ENCODE results near the gene BTG3. TPM values are rescaled to one million over a fixed set of nuclear protein-coding genes. Genes with fewer than 3 reads are reported as not detected.

Gene BTG3
- polyA plus RNA-seq, 1 donor from 2014 or later: 38.5 TPM

DNA sequence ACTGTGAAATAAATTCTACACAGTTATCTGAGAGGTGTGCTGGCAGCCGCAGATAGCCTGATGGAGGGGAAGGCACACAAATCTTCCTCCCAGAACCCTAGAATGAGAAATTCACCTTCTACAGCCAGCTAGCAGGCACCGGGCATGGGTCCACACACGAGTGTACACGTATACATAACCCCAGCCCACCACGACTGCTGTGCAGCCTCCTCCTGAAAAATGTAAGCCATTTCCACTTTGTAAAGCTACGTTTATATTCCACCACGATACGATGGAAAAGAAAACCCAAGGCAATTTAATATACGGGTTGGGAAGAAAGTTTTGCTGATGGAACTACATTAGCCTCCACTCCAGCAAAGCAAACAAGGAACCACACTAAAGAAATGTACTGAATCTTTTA lies 1.8 kb downstream of the BTG3 start:
- Histone ChIP-seq H2AFZ (ENCODE audit: low read depth, low read length) (no peak overlapping the region), H3K79me2 (replicated peaks; ENCODE audit: insufficient read depth, low read length) (peaks cover 31% of the 10 kb centered on the region), H3K27ac (ENCODE audit: low read length) (no peak overlapping the region), H3K27me3 (ENCODE audit: insufficient read depth, low read depth, low read length) (peaks cover 17% of the 10 kb centered on the region), H3K4me3 (ENCODE audit: low read length) (peak overlapping the region; percentile 86), H3K9me3 (ENCODE audit: low read length) (no peaks in the 10 kb centered on the region), H3F3A (ENCODE audit: insufficient read depth, low read length, poor library complexity, severe bottlenecking) (no peaks in the 10 kb centered on the region), H3K9me2 (ENCODE audit: insufficient read depth, low read length) (no peaks in the 10 kb centered on the region), H3K4me2 (ENCODE audit: low read length) (peak overlapping the region; percentile 60), H3K9ac (ENCODE audit: low read length) (no peak overlapping the region), H4K20me1 (ENCODE audit: insufficient read depth) (no peaks in the 10 kb centered on the region), H3K36me3 (ENCODE audit: insufficient read depth, low read length) (no peaks in the 10 kb centered on the region)
- TF ChIP-seq, protein P1, sequence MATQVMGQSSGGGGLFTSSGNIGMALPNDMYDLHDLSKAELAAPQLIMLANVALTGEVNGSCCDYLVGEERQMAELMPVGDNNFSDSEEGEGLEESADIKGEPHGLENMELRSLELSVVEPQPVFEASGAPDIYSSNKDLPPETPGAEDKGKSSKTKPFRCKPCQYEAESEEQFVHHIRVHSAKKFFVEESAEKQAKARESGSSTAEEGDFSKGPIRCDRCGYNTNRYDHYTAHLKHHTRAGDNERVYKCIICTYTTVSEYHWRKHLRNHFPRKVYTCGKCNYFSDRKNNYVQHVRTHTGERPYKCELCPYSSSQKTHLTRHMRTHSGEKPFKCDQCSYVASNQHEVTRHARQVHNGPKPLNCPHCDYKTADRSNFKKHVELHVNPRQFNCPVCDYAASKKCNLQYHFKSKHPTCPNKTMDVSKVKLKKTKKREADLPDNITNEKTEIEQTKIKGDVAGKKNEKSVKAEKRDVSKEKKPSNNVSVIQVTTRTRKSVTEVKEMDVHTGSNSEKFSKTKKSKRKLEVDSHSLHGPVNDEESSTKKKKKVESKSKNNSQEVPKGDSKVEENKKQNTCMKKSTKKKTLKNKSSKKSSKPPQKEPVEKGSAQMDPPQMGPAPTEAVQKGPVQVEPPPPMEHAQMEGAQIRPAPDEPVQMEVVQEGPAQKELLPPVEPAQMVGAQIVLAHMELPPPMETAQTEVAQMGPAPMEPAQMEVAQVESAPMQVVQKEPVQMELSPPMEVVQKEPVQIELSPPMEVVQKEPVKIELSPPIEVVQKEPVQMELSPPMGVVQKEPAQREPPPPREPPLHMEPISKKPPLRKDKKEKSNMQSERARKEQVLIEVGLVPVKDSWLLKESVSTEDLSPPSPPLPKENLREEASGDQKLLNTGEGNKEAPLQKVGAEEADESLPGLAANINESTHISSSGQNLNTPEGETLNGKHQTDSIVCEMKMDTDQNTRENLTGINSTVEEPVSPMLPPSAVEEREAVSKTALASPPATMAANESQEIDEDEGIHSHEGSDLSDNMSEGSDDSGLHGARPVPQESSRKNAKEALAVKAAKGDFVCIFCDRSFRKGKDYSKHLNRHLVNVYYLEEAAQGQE (IDR thresholded peaks at IDR 0.05; ENCODE audit: borderline replicate concordance): no peak
- no peak for TF ChIP-seq MXI1 (conservative IDR thresholded peaks at IDR 0.05; ENCODE audit: poor library complexity, severe bottlenecking)
- TF ChIP-seq POLR2AphosphoS5 (IDR thresholded peaks at IDR 0.05): no peak
- no peak for TF ChIP-seq RAD21 (conservative IDR thresholded peaks at IDR 0.05)
- TF ChIP-seq EZH2 (IDR thresholded peaks at IDR 0.05; ENCODE audit: borderline replicate concordance, insufficient read depth, low read length, poor library complexity, severe bottlenecking): no peak
- no peak for TF ChIP-seq EP300 (conservative IDR thresholded peaks at IDR 0.05; ENCODE audit: poor library complexity, severe bottlenecking)
- TF ChIP-seq TAF1 (IDR thresholded peaks at IDR 0.05; ENCODE audit: low read depth): no peak
- no peak for TF ChIP-seq SMC3 (conservative IDR thresholded peaks at IDR 0.05; ENCODE audit: poor library complexity)
- TF ChIP-seq, protein P2, sequence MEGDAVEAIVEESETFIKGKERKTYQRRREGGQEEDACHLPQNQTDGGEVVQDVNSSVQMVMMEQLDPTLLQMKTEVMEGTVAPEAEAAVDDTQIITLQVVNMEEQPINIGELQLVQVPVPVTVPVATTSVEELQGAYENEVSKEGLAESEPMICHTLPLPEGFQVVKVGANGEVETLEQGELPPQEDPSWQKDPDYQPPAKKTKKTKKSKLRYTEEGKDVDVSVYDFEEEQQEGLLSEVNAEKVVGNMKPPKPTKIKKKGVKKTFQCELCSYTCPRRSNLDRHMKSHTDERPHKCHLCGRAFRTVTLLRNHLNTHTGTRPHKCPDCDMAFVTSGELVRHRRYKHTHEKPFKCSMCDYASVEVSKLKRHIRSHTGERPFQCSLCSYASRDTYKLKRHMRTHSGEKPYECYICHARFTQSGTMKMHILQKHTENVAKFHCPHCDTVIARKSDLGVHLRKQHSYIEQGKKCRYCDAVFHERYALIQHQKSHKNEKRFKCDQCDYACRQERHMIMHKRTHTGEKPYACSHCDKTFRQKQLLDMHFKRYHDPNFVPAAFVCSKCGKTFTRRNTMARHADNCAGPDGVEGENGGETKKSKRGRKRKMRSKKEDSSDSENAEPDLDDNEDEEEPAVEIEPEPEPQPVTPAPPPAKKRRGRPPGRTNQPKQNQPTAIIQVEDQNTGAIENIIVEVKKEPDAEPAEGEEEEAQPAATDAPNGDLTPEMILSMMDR (IDR thresholded peaks at IDR 0.05; ENCODE audit: poor library complexity, severe bottlenecking): no peak

DNA sequence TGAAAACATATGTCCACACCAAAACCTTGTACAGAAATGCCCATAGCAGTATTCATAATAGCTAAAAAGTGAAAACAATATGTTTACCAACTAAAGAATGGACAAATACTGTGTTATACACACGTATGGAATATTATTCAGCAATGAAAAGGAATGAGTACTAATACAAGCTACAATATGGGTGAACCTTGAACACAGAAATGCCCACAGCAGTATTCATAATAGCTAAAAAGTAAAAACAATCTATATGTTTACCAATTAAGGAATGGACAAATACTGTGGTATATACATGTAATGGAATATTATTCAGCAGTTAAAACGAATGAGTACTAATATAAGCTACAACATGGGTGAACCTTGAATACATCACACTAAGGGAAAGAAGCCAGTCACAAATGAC lies 3.0 kb downstream of the BTG3 start:
- H4K20me1 ChIP-seq (ENCODE audit: insufficient read depth): no peaks in the 10 kb centered on the region
- no peak overlapping the region for H2AFZ ChIP-seq (ENCODE audit: low read depth, low read length)
- H3K9me3 ChIP-seq (ENCODE audit: low read length): no peaks in the 10 kb centered on the region
- peaks cover 31% of the 10 kb centered on the region for H3K79me2 ChIP-seq (replicated peaks; ENCODE audit: insufficient read depth, low read length)
- no peak overlapping the region for H3K4me3 ChIP-seq (ENCODE audit: low read length)
- no peaks in the 10 kb centered on the region for H3K36me3 ChIP-seq (ENCODE audit: insufficient read depth, low read length)
- no peaks in the 10 kb centered on the region for H3F3A ChIP-seq (ENCODE audit: insufficient read depth, low read length, poor library complexity, severe bottlenecking)
- H3K27ac ChIP-seq (ENCODE audit: low read length): no peak overlapping the region
- TF ChIP-seq TAF1 (IDR thresholded peaks at IDR 0.05; ENCODE audit: low read depth) (no peak), RAD21 (conservative IDR thresholded peaks at IDR 0.05) (no peak), POLR2AphosphoS5 (IDR thresholded peaks at IDR 0.05) (no peak), SMC3 (conservative IDR thresholded peaks at IDR 0.05; ENCODE audit: poor library complexity) (no peak), MXI1 (conservative IDR thresholded peaks at IDR 0.05; ENCODE audit: poor library complexity, severe bottlenecking) (no peak), EZH2 (IDR thresholded peaks at IDR 0.05; ENCODE audit: borderline replicate concordance, insufficient read depth, low read length, poor library complexity, severe bottlenecking) (no peak), EP300 (conservative IDR thresholded peaks at IDR 0.05; ENCODE audit: poor library complexity, severe bottlenecking) (no peak)
- TF ChIP-seq, protein P1 (IDR thresholded peaks at IDR 0.05; ENCODE audit: borderline replicate concordance): no peak
- TF ChIP-seq, protein P2 (IDR thresholded peaks at IDR 0.05; ENCODE audit: poor library complexity, severe bottlenecking): no peak
- H3K9me2 ChIP-seq (ENCODE audit: insufficient read depth, low read length): no peaks in the 10 kb centered on the region
- H3K9ac ChIP-seq (ENCODE audit: low read length): no peak overlapping the region
- peaks cover 17% of the 10 kb centered on the region for H3K27me3 ChIP-seq (ENCODE audit: insufficient read depth, low read depth, low read length)
- no peak overlapping the region for H3K4me2 ChIP-seq (ENCODE audit: low read length)

Measured in neural cell (in vitro differentiated cells).